GM23338 (cell line): ENCODE measurements around the gene KIAA1614. TPM values are rescaled to one million over a fixed set of nuclear protein-coding genes. Genes with fewer than 3 reads are reported as not detected.

Source experiments
- ATAC-seq: fragments of 200-7000 bp; cut with Tn5 transposase; 3 replicates; pipeline ENCODE4 v1.9.1; 2020
- DNase-seq: peaks from one replicate; pipeline ENCODE4 v3.0.0-alpha.2; 2015; ENCODE audit warnings: low spot score
- H2AFZ ChIP-seq: fragments of 200-600 bp; sonication (generic); 2 replicates; pipeline ENCODE4 v1.8.0; 2016; ENCODE audit warnings: antibody characterized with exemption, mild to moderate bottlenecking, moderate library complexity
- H3F3A ChIP-seq: fragments of 200-600 bp; sonication (generic); replicated peaks from 2 replicates; pipeline ENCODE4 v1.8.0; 2017; ENCODE audit warnings: antibody characterized with exemption, mixed run types, low read depth
- H3K27ac ChIP-seq: fragments of 200-600 bp; sonication (generic); 2 replicates; pipeline ENCODE4 v1.6.1; 2016; ENCODE audit warnings: low read depth
- H3K27me3 ChIP-seq: fragments of 200-600 bp; sonication (generic); 2 replicates; pipeline ENCODE4 v1.8.0; 2016; ENCODE audit warnings: mild to moderate bottlenecking, mixed run types, moderate library complexity; ENCODE audit not compliant: insufficient read depth
- H3K36me3 ChIP-seq: fragments of 200-600 bp; sonication (generic); 2 replicates; pipeline ENCODE4 v1.8.0; 2016; ENCODE audit warnings: mild to moderate bottlenecking; ENCODE audit not compliant: insufficient read depth
- H3K4me1 ChIP-seq: fragments of 200-600 bp; sonication (generic); 2 replicates; pipeline ENCODE4 v1.8.0; 2016; ENCODE audit warnings: mild to moderate bottlenecking, moderate library complexity; ENCODE audit not compliant: insufficient read depth
- H3K4me2 ChIP-seq: fragments of 200-600 bp; sonication (generic); 2 replicates; pipeline ENCODE4 v1.7.1; 2017; ENCODE audit warnings: mixed run types
- H3K4me3 ChIP-seq: fragments of 200-600 bp; sonication (generic); 2 replicates; pipeline ENCODE4 v1.6.1; 2016; ENCODE audit warnings: mixed run types
- H3K79me2 ChIP-seq: fragments of 200-600 bp; sonication (generic); replicated peaks from 2 replicates; pipeline ENCODE4 v1.8.0; 2017; ENCODE audit warnings: mild to moderate bottlenecking; ENCODE audit not compliant: insufficient read depth
- H3K9me2 ChIP-seq: fragments of 200-600 bp; sonication (generic); 2 replicates; pipeline ENCODE4 v1.8.0; 2017; ENCODE audit not compliant: insufficient read depth
- H4K20me1 ChIP-seq: fragments of 200-600 bp; sonication (generic); replicated peaks from 2 replicates; pipeline ENCODE4 v1.8.0; 2017; ENCODE audit warnings: mild to moderate bottlenecking; ENCODE audit not compliant: insufficient read depth
- H3K27ac Mint-ChIP-seq: 2 replicates; pipeline ENCODE4 v1.8.0; 2020; ENCODE audit warnings: inconsistent platforms, mild to moderate bottlenecking, moderate library complexity, mixed read lengths
- H3K27me3 Mint-ChIP-seq: 3 replicates; pipeline ENCODE4 v1.8.0; 2022; ENCODE audit warnings: low read depth, mild to moderate bottlenecking, moderate library complexity, mixed read lengths, inconsistent platforms; ENCODE audit not compliant: insufficient read depth, poor library complexity
- H3K36me3 Mint-ChIP-seq: 3 replicates; pipeline ENCODE4 v1.8.0; 2021; ENCODE audit warnings: low read depth, mild to moderate bottlenecking, inconsistent platforms, moderate library complexity, mixed read lengths
- H3K4me1 Mint-ChIP-seq: 3 replicates; pipeline ENCODE4 v1.8.0; 2020; ENCODE audit warnings: mild to moderate bottlenecking, inconsistent platforms, mixed read lengths
- H3K4me3 Mint-ChIP-seq: 3 replicates; pipeline ENCODE4 v1.8.0; 2021; ENCODE audit warnings: moderate library complexity, mild to moderate bottlenecking, inconsistent platforms, mixed read lengths
- H3K9me3 Mint-ChIP-seq: 3 replicates; pipeline ENCODE4 v1.8.0; 2020; ENCODE audit warnings: moderate library complexity, mild to moderate bottlenecking, inconsistent platforms, mixed read lengths
- CREB1 ChIP-seq: fragments of 250-450 bp; sonication (Bioruptor Pico); IDR thresholded peaks from 2 replicates; pipeline ENCODE4 v1.5.0; 2020; ENCODE audit warnings: low read depth, mild to moderate bottlenecking, moderate library complexity
- CTCF ChIP-seq, 2 experiments: fragments of 200-600 bp in 1 of 2; sonication (generic) in 1 of 2; conservative IDR thresholded peaks; 2 replicates each; pipeline versions ENCODE4 v1.5.1 to v1.6.1; 2016 to 2017; ENCODE audit warnings: antibody characterized with exemption in 2 of 2, low read depth in 2 of 2, mild to moderate bottlenecking in 2 of 2, moderate library complexity in 1 of 2
- JUNB ChIP-seq: IDR thresholded peaks from one replicate; pipeline ENCODE4 v1.6.1; 2016; ENCODE audit warnings: antibody characterized with exemption; ENCODE audit not compliant: unreplicated experiment
- NANOG ChIP-seq: IDR thresholded peaks from 2 replicates; pipeline ENCODE4 v1.6.1; 2016; ENCODE audit warnings: antibody characterized with exemption, borderline replicate concordance
- POLR2AphosphoS5 ChIP-seq: IDR thresholded peaks from 2 replicates; pipeline ENCODE4 v1.6.1; 2016; ENCODE audit warnings: antibody characterized with exemption, low read depth
- STAT1 ChIP-seq: IDR thresholded peaks from one replicate; pipeline ENCODE4 v1.6.1; 2016; ENCODE audit warnings: antibody characterized with exemption; ENCODE audit not compliant: unreplicated experiment
- ZNF331 ChIP-seq: fragments of 250-450 bp; sonication (Bioruptor Pico); IDR thresholded peaks from 2 replicates; pipeline ENCODE4 v1.5.0; 2020; ENCODE audit warnings: low read depth, mild to moderate bottlenecking, moderate library complexity
- polyA plus RNA-seq: library from polyadenylated mRNA; unstranded; fragments of >200 nt; fragmentation: Nextera tagmentation; extraction: Ambion mirVana; gene quantifications from 2 replicates; pipeline ENCODE4 v1.2.1, GENCODE V29; 2016
- total RNA-seq: library from RNA; depleted of rRNA; stranded (reverse); fragments of >200 nt; shearing (Covaris generic); gene quantifications from 2 replicates; pipeline ENCODE4 v1.2.3, GENCODE V29; 2014

KIAA1614 gene
- total and polyA plus RNA-seq, 2 experiments from 2014 or later = 1.1 to 1.8 TPM

- Histone ChIP-seq H3K79me2 (no peaks in the 10 kb centered on the region), H3K4me1 (no peaks in the 10 kb centered on the region), H2AFZ (no peak overlapping the region), H3K27me3 (no peaks in the 10 kb centered on the region), H3K4me3 (no peak overlapping the region), H3K9me2 (no peaks in the 10 kb centered on the region), H4K20me1 (no peaks in the 10 kb centered on the region), H3K4me2 (no peak overlapping the region), H3K36me3 (no peaks in the 10 kb centered on the region), H3F3A (no peaks in the 10 kb centered on the region), H3K27ac (no peak overlapping the region)
- Mint-ChIP-seq H3K9me3 (no peaks in the 10 kb centered on the region), H3K4me1 (peaks cover 20% of the 10 kb centered on the region), H3K27me3 (peaks cover 10% of the 10 kb centered on the region), H3K36me3 (no peaks in the 10 kb centered on the region), H3K4me3 (no peak overlapping the region), H3K27ac (no peak overlapping the region; the same call in 1 of the 2 replicates)
- peak; percentile 44 for DNase-seq
- TF ChIP-seq CTCF (conservative IDR thresholded peaks at IDR 0.05; ENCODE audit: low read depth in 2 of 2) (peak; percentile 31 to 32; a peak in 3 of 4 replicates), JUNB (no peak)
- no peak for ATAC-seq
These were observed 20.4 kb downstream of the KIAA1614 start for GRCh38 chr1:180933141-180933540.

GRCh38 chr1:180934563-180934962, 21.9 kb downstream of the KIAA1614 start:
- Histone ChIP-seq H2AFZ (no peak overlapping the region), H3K36me3 (no peaks in the 10 kb centered on the region), H3K27me3 (no peaks in the 10 kb centered on the region), H3K4me3 (no peak overlapping the region), H3K79me2 (no peaks in the 10 kb centered on the region), H3F3A (no peaks in the 10 kb centered on the region), H3K4me2 (no peak overlapping the region), H4K20me1 (no peaks in the 10 kb centered on the region), H3K27ac (no peak overlapping the region), H3K9me2 (no peaks in the 10 kb centered on the region), H3K4me1 (no peaks in the 10 kb centered on the region)
- Mint-ChIP-seq H3K4me1 (peaks cover 16% of the 10 kb centered on the region), H3K27me3 (peaks cover 14% of the 10 kb centered on the region), H3K27ac (no peak overlapping the region), H3K36me3 (no peaks in the 10 kb centered on the region), H3K4me3 (no peak overlapping the region), H3K9me3 (no peaks in the 10 kb centered on the region)
- TF ChIP-seq JUNB = no peak
- DNase-seq (no peak), ATAC-seq (no peak)

- Mint-ChIP-seq H3K27ac (no peak overlapping the region), H3K4me1 (peaks cover 18% of the 10 kb centered on the region), H3K4me3 (no peak overlapping the region), H3K9me3 (no peaks in the 10 kb centered on the region), H3K36me3 (no peaks in the 10 kb centered on the region), H3K27me3 (peaks cover 14% of the 10 kb centered on the region)
- Histone ChIP-seq H3K36me3 (no peaks in the 10 kb centered on the region), H3K4me1 (no peaks in the 10 kb centered on the region), H3K4me3 (no peak overlapping the region), H3K27ac (no peak overlapping the region), H2AFZ (no peak overlapping the region), H3K27me3 (no peaks in the 10 kb centered on the region), H3K4me2 (no peak overlapping the region), H3K79me2 (no peaks in the 10 kb centered on the region), H3F3A (no peaks in the 10 kb centered on the region), H3K9me2 (no peaks in the 10 kb centered on the region), H4K20me1 (no peaks in the 10 kb centered on the region)
- TF ChIP-seq POLR2AphosphoS5 (no peak), NANOG (no peak), CREB1 (CRISPR knock-in tag) (no peak), STAT1 (no peak), ZNF331 (CRISPR knock-in tag) (no peak)
- DNase-seq = peak; percentile 46
- ATAC-seq = peak; percentile 81
These were observed 22.8 kb downstream of the KIAA1614 start for GRCh38 chr1:180935326-180936109.
